Measurements from ENCODE around the gene AURKB. TPM values are rescaled to one million over a fixed set of nuclear protein-coding genes. Genes with fewer than 3 reads are reported as not detected.
"Not testable (repeated sequence)": the region's sequence is repeated elsewhere in the genome, so short reads cannot be mapped to it uniquely, and the experiment has no call there.

Gene AURKB
- total RNA-seq, 4 donors from 2014 or later, result 11.2 to 43.7 (median 20.3) TPM

DNA sequence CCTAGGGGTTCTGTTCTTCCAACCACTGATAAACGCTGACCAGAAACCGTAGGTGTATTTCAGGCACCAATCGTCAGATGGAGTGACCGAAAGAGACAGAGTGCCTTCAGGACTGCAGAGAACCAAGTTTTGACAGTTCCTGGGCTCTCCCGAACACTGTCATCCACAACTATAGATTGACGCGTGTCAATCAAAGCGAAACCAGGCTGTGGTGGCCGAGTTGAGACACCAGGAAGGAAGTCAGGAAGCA is 11.9 kb upstream of the AURKB start:
- H3K4me1 ChIP-seq, result peaks cover 5 to 60% (median 17%) of the 10 kb centered on the region in 3 donors
- no peak for DNase-seq
- 0% methylated on average over 5 of the region's 9 CpGs for WGBS, 2 donors
- H3K4me3 ChIP-seq, result peak overlapping the region; percentile 55 to 85 (median 71)
- peak overlapping the region; percentile 96 to 100 (median 98) for H3K27ac ChIP-seq
- intact Hi-C loops (cut with DNase I), result no loop called here
- H3K36me3 ChIP-seq, result peaks cover 0 to 3% (median 0%) of the 10 kb centered on the region in 3 donors
- TF ChIP-seq, protein P1, sequence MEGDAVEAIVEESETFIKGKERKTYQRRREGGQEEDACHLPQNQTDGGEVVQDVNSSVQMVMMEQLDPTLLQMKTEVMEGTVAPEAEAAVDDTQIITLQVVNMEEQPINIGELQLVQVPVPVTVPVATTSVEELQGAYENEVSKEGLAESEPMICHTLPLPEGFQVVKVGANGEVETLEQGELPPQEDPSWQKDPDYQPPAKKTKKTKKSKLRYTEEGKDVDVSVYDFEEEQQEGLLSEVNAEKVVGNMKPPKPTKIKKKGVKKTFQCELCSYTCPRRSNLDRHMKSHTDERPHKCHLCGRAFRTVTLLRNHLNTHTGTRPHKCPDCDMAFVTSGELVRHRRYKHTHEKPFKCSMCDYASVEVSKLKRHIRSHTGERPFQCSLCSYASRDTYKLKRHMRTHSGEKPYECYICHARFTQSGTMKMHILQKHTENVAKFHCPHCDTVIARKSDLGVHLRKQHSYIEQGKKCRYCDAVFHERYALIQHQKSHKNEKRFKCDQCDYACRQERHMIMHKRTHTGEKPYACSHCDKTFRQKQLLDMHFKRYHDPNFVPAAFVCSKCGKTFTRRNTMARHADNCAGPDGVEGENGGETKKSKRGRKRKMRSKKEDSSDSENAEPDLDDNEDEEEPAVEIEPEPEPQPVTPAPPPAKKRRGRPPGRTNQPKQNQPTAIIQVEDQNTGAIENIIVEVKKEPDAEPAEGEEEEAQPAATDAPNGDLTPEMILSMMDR (IDR thresholded peaks at IDR 0.05), result no peak
- no peak for TF ChIP-seq POLR2A (IDR thresholded peaks at IDR 0.05)
- H3K27me3 ChIP-seq, result no peaks in the 10 kb centered on the region
- H3K9me3 ChIP-seq, result no peaks in the 10 kb centered on the region

DNA sequence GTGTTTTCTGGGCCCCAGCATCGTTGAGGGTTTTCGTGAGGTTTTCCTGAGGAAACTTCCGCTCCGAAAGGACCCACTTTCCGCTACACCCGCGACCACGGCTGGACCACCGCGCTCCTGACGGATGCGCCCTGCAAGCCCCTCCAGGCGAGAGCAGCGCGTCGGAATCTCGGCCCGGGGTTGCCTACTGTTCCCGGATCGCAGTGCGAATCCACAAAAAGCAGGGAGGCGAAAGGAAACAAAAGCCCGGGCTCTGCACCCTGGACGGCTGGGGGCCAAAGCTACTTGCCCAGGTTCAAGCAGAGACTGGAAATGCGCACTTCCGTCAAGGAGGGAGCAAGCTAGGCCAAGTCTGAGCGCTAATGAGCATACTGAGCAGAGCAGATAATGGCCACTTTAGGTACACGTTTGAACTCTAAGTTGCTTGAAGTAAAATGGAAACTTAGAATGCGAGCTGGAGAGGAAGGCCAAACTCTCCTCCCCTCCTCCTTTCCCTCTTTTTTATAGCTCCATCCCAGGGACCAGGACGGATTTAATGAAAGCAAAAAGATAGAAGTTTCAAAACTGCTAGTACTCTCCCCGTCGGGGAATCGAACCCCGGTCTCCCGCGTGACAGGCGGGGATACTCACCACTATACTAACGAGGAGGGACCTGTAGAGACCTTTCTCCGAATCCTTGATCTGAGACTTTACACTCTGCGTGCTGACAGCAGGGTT is 11.4 kb upstream of the AURKB start:
- intact Hi-C loops (cut with DNase I), result no loop called here
- H3K27me3 ChIP-seq, result no peaks in the 10 kb centered on the region
- no peak for DNase-seq
- H3K4me3 ChIP-seq, result peak overlapping the region; percentile 55 to 85 (median 71)
- TF ChIP-seq POLR2A (IDR thresholded peaks at IDR 0.05), result peak in 1 of 4 donors; percentile 19
- TF ChIP-seq, protein P1 (IDR thresholded peaks at IDR 0.05), result peak in 1 of 6 experiments; percentile 10
- H3K9me3 ChIP-seq, result no peaks in the 10 kb centered on the region
- 0 to 1% methylated on average over 16 to 33 of the region's 40 CpGs for WGBS, 2 donors
- H3K27ac ChIP-seq, result peak overlapping the region; percentile 96 to 100 (median 98)
- H3K4me1 ChIP-seq, result peaks cover 5 to 55% (median 17%) of the 10 kb centered on the region in 3 donors
- H3K36me3 ChIP-seq, result no peaks in the 10 kb centered on the region

DNA sequence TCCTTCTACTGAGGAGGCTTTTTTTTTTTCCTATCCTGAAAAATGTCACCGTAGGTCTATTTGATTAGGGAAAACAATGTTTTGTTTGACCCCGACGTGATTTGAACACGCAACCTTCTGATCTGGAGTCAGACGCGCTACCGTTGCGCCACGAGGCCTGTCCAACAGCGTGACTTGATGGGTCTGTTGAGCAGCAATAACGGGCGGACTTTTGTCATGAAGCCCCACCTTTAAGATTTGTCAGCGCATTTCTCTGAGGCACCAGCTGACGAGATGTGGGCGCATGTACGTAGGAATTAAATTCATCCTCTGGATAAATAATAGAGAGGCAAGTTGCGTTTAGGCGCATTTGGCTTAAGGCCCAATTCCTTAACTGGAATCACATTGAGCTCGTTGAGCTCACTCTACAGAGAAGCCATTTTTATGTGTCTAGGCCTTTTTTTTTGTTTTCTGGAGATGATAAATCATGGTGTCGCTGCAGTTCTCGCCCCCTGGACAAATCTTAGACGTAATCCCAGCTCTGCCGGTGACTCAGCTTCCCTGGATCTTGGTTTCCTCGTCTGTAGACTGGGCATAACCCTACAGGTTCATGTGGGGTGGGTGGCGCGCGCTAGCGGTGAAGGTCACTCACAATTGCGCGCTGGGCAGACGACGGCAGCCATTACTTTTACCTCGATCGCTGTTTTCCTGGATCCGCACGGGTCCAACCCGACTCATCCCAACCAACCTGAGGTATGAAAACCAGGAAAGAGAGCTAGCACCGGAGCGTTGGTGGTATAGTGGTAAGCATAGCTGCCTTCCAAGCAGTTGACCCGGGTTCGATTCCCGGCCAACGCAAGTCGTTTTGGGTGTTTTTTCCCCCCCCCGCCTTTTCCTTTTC is 10.6 kb upstream of the AURKB start:
- TF ChIP-seq, protein P1 (IDR thresholded peaks at IDR 0.05), result no peak
- TF ChIP-seq POLR2A (IDR thresholded peaks at IDR 0.05), result peak in 2 of 4 donors; percentile 12 to 15
- H3K36me3 ChIP-seq, result no peaks in the 10 kb centered on the region
- 1% methylated on average over 35 to 45 of the region's 45 CpGs for WGBS, 2 donors
- H3K4me3 ChIP-seq, result peak overlapping the region; percentile 55 to 85 (median 71)
- no peaks in the 10 kb centered on the region for H3K9me3 ChIP-seq
- DNase-seq, result no peak
- peak overlapping the region; percentile 96 to 100 (median 98) for H3K27ac ChIP-seq
- H3K27me3 ChIP-seq, result no peaks in the 10 kb centered on the region
- intact Hi-C loops (cut with DNase I), result no loop called here
- H3K4me1 ChIP-seq, result peaks cover 5 to 47% (median 17%) of the 10 kb centered on the region in 3 donors

DNA sequence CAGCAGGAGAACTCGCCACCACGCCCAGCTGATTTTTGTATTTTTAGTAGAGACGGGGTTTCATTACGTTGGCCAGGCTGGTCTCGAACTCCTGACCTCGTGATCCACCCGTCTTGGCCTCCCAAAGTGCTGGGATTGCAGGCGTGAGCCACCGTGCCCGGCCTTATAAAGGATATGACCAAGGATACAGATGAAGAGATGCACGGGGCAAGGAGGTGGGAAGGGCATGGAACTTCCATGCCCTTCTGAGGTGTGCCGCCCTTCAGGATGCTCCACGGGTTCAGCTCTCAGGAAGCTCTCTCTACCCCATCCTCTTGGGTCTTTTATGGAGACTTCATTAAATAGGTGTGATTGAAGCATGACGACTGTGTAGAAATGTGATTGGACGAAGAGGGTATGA is 3.6 kb upstream of the AURKB start:
- H3K4me1 ChIP-seq, result peaks cover 6 to 42% (median 7%) of the 10 kb centered on the region in 3 donors
- H3K9me3 ChIP-seq; H3K27me3 ChIP-seq; DNase-seq; H3K27ac ChIP-seq; intact Hi-C loops (cut with DNase I); H3K4me3 ChIP-seq; H3K36me3 ChIP-seq: not testable (repeated sequence)
- 83 to 85% methylated on average over 10 to 15 of the region's 15 CpGs for WGBS, 2 donors

DNA sequence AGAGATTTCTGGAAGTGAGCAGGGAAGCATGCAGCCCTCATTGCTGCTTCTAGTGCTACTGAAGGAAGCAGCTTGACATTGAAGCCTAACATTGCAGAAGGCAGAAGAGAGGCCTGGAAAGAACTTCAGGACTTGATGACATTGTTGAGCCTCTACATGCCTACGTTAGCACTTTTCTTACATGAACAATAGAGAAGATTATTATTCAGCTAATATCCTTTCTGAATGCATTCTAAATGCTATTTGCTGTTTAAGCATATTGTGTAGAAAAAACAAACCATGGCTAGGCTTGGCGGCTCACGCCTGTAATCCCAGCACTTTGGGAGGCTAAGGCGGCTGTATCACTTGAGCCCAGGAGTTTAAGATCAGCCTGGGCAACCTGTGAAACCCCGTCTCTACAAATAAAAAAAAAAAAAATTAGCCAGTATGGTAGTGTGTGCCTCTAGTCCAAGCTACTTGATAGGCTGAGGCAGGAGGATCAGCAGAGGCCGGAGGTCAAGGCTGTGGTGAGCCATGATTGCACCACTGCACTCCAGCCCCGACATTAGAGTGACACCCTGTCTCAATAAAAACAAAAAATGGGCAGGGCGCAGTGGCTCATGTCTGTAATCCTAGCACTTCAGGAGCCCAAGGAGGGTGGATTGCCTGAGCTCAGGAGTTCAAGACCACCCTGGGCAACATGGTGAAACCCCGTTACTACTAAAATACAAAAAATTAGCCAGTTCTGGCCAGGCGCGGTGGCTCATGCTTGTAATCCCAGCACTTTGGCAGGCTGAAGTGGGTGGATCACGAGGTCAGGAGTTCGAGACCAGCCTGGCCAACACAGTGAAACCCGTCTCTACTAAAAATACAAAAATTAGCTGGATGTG is 2.2 kb upstream of the AURKB start:
- Histone ChIP-seq H3K4me3 (no peak overlapping the region), H3K27ac (peak overlapping the region; percentile 9 to 32 (median 20)), H3K36me3 (no peaks in the 10 kb centered on the region), H3K9me3 (no peaks in the 10 kb centered on the region), H3K27me3 (no peaks in the 10 kb centered on the region), H3K4me1 (peaks cover 6 to 49% (median 7%) of the 10 kb centered on the region in 3 donors)
- no peak for TF ChIP-seq POLR2A (IDR thresholded peaks at IDR 0.05)
- TF ChIP-seq, protein P1 (IDR thresholded peaks at IDR 0.05), result no peak
- intact Hi-C loops (cut with DNase I), result no loop called here
- no peak for DNase-seq
- 76% methylated on average over 9 to 12 of the region's 14 CpGs for WGBS, 2 donors
